ENCODE data around the gene ACTR1A. TPM values are rescaled to one million over a fixed set of nuclear protein-coding genes. Genes with fewer than 3 reads are reported as not detected.
A peak's percentile ranks its signal among the peaks of the same experiment; 100 is the strongest.

Gene ACTR1A
- total and polyA plus RNA-seq, 10 donors: 25.5 to 90.8 (median 66.8) TPM

GRCh38 chr10:102450374-102451104 lies 52.0 kb downstream of the ACTR1A start:
- TF ChIP-seq CTCF (IDR thresholded peaks at IDR 0.05 in 8 of 11, conservative IDR thresholded peaks at IDR 0.05 in 3 of 11): peak in 3 of 11 experiments; percentile 12 to 36 (median 35)
- peak in 2 of 3 donors; percentile 3 to 9 for TF ChIP-seq POLR2A (IDR thresholded peaks at IDR 0.05)
- peak; percentile 76 to 87 (median 86) for TF ChIP-seq POLR2AphosphoS5 (IDR thresholded peaks at IDR 0.05)
- intact Hi-C loops (cut with DNase I; ENCODE audit: low total_unique reads): no loop called here

GRCh38 chr10:102450124-102450373 lies 52.5 kb downstream of the ACTR1A start:
- H3K36me3 ChIP-seq: peaks cover 0 to 24% (median 3%) of the 10 kb centered on the region in 6 donors
- 0 to 2% (median 1%) methylated on average over 11 of the region's 11 CpGs for WGBS, 5 donors
- no peak for DNase-seq
- no peaks in the 10 kb centered on the region for H3K9me3 ChIP-seq
- H3K27me3 ChIP-seq (replicated peaks in 1 of 7): no peaks in the 10 kb centered on the region
- TF ChIP-seq CTCF (IDR thresholded peaks at IDR 0.05 in 8 of 11, conservative IDR thresholded peaks at IDR 0.05 in 3 of 11) (no peak), POLR2A (IDR thresholded peaks at IDR 0.05) (peak in 2 of 3 donors; percentile 53 to 67), POLR2AphosphoS5 (IDR thresholded peaks at IDR 0.05) (no peak)
- H3K27ac ChIP-seq: peak overlapping the region; percentile 67 to 95 (median 88)
- H3K4me1 ChIP-seq: peaks cover 8 to 55% (median 35%) of the 10 kb centered on the region in 6 donors
- intact Hi-C loops (cut with DNase I; ENCODE audit: low total_unique reads): no loop called here
- H3K4me3 ChIP-seq: peak overlapping the region; percentile 63 to 98 (median 81)

More at GRCh38 chr10:102450374-102451104, 52.0 kb downstream of the ACTR1A start:
- Histone ChIP-seq H3K27ac (peak overlapping the region; percentile 67 to 95 (median 88)), H3K4me1 (peaks cover 8 to 60% (median 35%) of the 10 kb centered on the region in 6 donors), H3K9me3 (no peaks in the 10 kb centered on the region), H3K36me3 (peaks cover 0 to 29% (median 5%) of the 10 kb centered on the region in 6 donors), H3K4me3 (peak overlapping the region; percentile 63 to 98 (median 81)), H3K27me3 (replicated peaks in 1 of 7) (no peaks in the 10 kb centered on the region)
- peak; percentile 99 for DNase-seq
- 0 to 1% (median 0%) methylated on average over 44 to 104 of the region's 104 CpGs for WGBS, 5 donors

GRCh38 chr10:102449321-102450123 lies 53.0 kb downstream of the ACTR1A start:
- Histone ChIP-seq H3K9me3 (no peaks in the 10 kb centered on the region), H3K27ac (peak overlapping the region; percentile 67 to 95 (median 88)), H3K36me3 (peaks cover 0 to 21% (median 0%) of the 10 kb centered on the region in 6 donors), H3K4me1 (peaks cover 8 to 50% (median 33%) of the 10 kb centered on the region in 6 donors), H3K27me3 (replicated peaks in 1 of 7) (no peaks in the 10 kb centered on the region), H3K4me3 (peak overlapping the region; percentile 63 to 98 (median 81))
- 5 to 8% (median 8%) methylated on average over 29 to 30 of the region's 30 CpGs for WGBS, 5 donors
- peak; percentile 95 for DNase-seq
- TF ChIP-seq CTCF (IDR thresholded peaks at IDR 0.05 in 8 of 11, conservative IDR thresholded peaks at IDR 0.05 in 3 of 11) (no peak), POLR2AphosphoS5 (IDR thresholded peaks at IDR 0.05) (no peak), POLR2A (IDR thresholded peaks at IDR 0.05) (no peak)
- intact Hi-C loops (cut with DNase I; ENCODE audit: low total_unique reads): no loop called here

- no peak for DNase-seq
- intact Hi-C loops (cut with DNase I; ENCODE audit: low total_unique reads): no loop called here
- WGBS, 5 donors: 63 to 80% (median 64%) methylated on average over 2 of the region's 2 CpGs
Measured at GRCh38 chr10:102444851-102445250, 57.7 kb downstream of the ACTR1A start.

More at GRCh38 chr10:102444851-102445250, 57.7 kb downstream of the ACTR1A start:
- no peaks in the 10 kb centered on the region for H3K9me3 ChIP-seq
- no peak overlapping the region for H3K4me3 ChIP-seq
- peaks cover 0 to 9% (median 6%) of the 10 kb centered on the region in 6 donors for H3K4me1 ChIP-seq
- TF ChIP-seq POLR2A (IDR thresholded peaks at IDR 0.05) (no peak), POLR2AphosphoS5 (IDR thresholded peaks at IDR 0.05) (no peak), CTCF (IDR thresholded peaks at IDR 0.05 in 8 of 11, conservative IDR thresholded peaks at IDR 0.05 in 3 of 11) (no peak)
- H3K27me3 ChIP-seq (replicated peaks in 1 of 7): no peaks in the 10 kb centered on the region
- H3K36me3 ChIP-seq: no peaks in the 10 kb centered on the region
- H3K27ac ChIP-seq: no peak overlapping the region

Data from spleen (tissue), 11 donors.